ENCODE results near the gene DIO1.

DNA sequence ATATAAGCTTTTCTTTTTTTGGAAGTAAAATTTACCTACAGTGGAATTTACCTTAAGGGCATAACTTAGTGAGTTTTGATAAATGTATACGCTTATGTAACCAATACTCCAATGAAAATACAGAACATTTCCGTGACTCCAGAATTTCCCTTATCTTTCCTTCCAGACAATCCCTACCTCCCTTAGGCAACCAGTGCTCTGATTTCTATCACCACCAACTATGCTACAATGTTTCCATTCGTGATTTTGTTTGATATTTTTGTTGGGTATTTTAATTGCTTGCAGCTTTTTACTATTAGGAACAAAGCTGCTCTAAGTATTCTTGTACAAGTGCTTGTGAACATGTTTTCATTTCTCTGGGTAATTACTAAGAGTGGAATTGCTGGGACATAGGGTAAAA is 36.9 kb downstream of the DIO1 start:
- TF ChIP-seq, protein P1, sequence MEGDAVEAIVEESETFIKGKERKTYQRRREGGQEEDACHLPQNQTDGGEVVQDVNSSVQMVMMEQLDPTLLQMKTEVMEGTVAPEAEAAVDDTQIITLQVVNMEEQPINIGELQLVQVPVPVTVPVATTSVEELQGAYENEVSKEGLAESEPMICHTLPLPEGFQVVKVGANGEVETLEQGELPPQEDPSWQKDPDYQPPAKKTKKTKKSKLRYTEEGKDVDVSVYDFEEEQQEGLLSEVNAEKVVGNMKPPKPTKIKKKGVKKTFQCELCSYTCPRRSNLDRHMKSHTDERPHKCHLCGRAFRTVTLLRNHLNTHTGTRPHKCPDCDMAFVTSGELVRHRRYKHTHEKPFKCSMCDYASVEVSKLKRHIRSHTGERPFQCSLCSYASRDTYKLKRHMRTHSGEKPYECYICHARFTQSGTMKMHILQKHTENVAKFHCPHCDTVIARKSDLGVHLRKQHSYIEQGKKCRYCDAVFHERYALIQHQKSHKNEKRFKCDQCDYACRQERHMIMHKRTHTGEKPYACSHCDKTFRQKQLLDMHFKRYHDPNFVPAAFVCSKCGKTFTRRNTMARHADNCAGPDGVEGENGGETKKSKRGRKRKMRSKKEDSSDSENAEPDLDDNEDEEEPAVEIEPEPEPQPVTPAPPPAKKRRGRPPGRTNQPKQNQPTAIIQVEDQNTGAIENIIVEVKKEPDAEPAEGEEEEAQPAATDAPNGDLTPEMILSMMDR (IDR thresholded peaks at IDR 0.05) = no peak
- no peak for TF ChIP-seq JUN (CRISPR knock-in tag; IDR thresholded peaks at IDR 0.05)
- no peak for TF ChIP-seq TEAD1 (CRISPR knock-in tag; IDR thresholded peaks at IDR 0.05)
